ENCODE measurements around the gene ANXA8L1.
"Not testable (repeated sequence)": the region's sequence is repeated elsewhere in the genome, so short reads cannot be mapped to it uniquely, and the experiment has no call there.

GRCh38 chr10:46411123-46411522, 35.5 kb downstream of the ANXA8L1 start:
- TF ChIP-seq CTCF, POLR2A, EP300 (IDR thresholded peaks at IDR 0.05): not testable (repeated sequence)

Measured in sigmoid colon (tissue), 4 donors.